LNCAP (cell line): ENCODE results near the gene ATP9A.

Source experiments
- CTCF ChIP-seq: fragments of 450-650 bp; IDR thresholded peaks from 2 replicates; pipeline ENCODE4 v1.5.1; 2017; ENCODE audit warnings: mild to moderate bottlenecking

Gene ATP9A

GRCh38 chr20:51656726-51657260, 111.4 kb downstream of the ATP9A start:
- TF ChIP-seq CTCF = no peak

DNA sequence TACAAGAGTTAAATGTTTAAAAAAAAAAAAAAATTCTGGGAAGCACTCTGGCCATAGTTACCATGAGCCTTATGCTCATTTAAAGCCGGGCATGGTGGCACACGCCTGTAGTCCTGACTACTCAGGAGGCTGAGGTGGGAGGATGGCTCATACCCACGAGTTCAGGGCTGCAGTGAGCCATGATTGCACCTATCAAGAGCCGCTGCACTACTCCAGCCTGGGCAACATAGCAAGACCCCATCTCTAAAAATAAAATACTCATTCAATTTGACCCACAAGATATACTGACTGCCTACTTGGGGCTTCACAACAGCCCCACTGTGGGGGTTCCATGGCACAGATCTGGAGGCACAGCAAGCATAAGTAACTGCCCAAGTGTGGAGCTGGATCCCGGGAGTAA, 113.7 kb downstream of the ATP9A start:
- no peak for TF ChIP-seq CTCF

DNA sequence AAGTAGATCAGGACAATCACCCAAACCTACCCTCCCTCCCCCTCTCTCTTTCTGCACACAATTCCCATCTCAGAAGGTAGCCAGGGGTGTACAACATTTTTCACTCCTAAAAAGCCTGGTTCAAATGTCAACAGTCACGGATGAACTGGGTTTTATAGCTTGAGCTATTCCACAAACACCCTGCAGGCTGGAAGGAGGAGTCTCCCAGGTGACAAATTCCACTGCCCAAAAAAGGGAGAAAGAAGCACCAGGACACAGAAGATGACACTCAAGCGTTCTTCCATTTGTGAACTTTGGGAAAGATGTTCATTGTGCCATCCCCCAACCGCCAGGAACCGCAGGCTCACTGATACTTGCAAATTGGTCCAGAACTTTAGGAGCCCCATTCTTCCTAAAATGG, 114.1 kb downstream of the ATP9A start:
- no peak for TF ChIP-seq CTCF

- TF ChIP-seq CTCF = no peak
Measured at GRCh38 chr20:51653226-51653625, 115.0 kb downstream of the ATP9A start.

- TF ChIP-seq CTCF = no peak
Measured at GRCh38 chr20:51651921-51652549, 116.2 kb downstream of the ATP9A start.

GRCh38 chr20:51650685-51651134, 117.5 kb downstream of the ATP9A start:
- no peak for TF ChIP-seq CTCF

- TF ChIP-seq CTCF = no peak
Measured at GRCh38 chr20:51648571-51648947, 119.6 kb downstream of the ATP9A start.
